ENCODE data around the gene FOXM1.
"Not testable (repeated sequence)": the region's sequence is repeated elsewhere in the genome, so short reads cannot be mapped to it uniquely, and the experiment has no call there.

FOXM1 gene

DNA sequence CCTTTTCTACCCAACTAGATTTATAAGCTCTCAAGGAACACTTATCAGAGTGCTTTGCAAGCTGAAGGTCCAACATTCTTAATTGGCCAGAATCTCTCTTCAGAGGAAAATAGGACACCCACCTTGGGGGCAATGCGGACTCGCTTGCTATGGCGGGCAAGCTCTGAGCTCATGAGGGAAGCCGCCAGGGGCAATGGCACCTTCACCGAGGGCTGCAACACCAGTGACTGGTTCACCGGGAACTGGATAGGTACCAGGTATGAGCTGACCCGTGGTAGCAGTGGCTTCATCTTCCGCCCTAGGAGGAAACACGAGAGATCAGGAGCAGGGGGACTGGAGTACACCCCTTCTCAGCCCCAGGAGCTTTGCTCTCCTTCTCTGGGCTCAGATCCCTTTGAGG lies 12.8 kb downstream of the FOXM1 start:
- in situ Hi-C loops (cut with MboI; ENCODE audit: low sequenced_read_pairs, unreplicated experiment), result loop anchor here (25.0 kb wide), 1 partner anchor 173 kb away; no protein-coding TSS in a partner anchor
- TF ChIP-seq CTCF (IDR thresholded peaks at IDR 0.05; ENCODE audit: borderline replicate concordance, control extremely low read depth, extremely low read depth, insufficient read depth, missing control alignments), result no peak
- DNase-seq (ENCODE audit: low spot score), result no peak

DNA sequence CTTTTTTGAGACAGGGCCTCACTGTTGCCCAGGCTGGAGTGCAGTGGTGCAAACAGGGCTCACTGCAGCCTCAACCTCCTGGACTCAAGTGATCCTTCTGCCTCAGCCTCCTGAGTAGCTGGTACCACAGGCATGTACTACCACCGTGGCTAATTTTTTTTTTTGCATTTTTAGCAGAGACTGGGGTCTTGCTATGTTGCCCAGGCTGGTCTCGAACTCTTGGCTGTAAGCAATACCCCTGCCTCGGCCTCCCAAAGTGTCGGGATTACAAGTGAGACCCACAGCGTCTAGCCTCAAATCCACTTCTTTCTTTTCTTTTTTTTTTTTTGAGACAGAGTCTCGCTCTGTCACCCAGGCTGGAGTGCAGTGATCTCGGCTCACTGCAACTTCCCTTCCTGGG lies 13.6 kb downstream of the FOXM1 start:
- in situ Hi-C loops (cut with MboI; ENCODE audit: low sequenced_read_pairs, unreplicated experiment), result loop anchor here (25.0 kb wide), 1 partner anchor 174 kb away; no protein-coding TSS in a partner anchor
- not testable (repeated sequence) for DNase-seq (ENCODE audit: low spot score)

DNA sequence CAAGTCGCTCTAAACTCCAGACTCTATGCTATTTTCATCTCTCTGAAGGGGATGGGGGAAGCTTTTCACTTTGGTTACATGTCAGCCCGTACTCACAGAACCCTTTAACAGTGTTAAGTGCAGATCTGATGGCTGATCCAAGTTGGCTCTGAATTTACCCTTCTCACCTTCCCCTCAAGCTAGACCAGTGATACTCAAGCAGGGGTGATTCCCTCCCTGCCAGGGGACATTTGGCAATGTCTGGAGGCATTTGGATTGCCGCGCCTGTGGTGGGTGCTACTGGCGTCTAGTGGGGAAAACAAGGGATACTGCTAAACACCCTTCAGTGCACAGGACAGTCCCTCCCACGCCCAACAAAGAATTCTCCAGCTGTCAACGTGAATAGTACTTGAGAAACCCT lies 14.1 kb downstream of the FOXM1 start:
- DNase-seq (ENCODE audit: low spot score), result no peak
- TF ChIP-seq CTCF (IDR thresholded peaks at IDR 0.05; ENCODE audit: borderline replicate concordance, control extremely low read depth, extremely low read depth, insufficient read depth, missing control alignments), result no peak
- in situ Hi-C loops (cut with MboI; ENCODE audit: low sequenced_read_pairs, unreplicated experiment), result loop anchor here (25.0 kb wide), 1 partner anchor 174 kb away; no protein-coding TSS in a partner anchor

GRCh38 chr12:2860170-2860569 lies 16.8 kb downstream of the FOXM1 start:
- in situ Hi-C loops (cut with MboI; ENCODE audit: low sequenced_read_pairs, unreplicated experiment), result loop anchor here (25.0 kb wide), 1 partner anchor 177 kb away; no protein-coding TSS in a partner anchor
- no peak for DNase-seq (ENCODE audit: low spot score)
- TF ChIP-seq CTCF (IDR thresholded peaks at IDR 0.05; ENCODE audit: borderline replicate concordance, control extremely low read depth, extremely low read depth, insufficient read depth, missing control alignments), result no peak

DNA sequence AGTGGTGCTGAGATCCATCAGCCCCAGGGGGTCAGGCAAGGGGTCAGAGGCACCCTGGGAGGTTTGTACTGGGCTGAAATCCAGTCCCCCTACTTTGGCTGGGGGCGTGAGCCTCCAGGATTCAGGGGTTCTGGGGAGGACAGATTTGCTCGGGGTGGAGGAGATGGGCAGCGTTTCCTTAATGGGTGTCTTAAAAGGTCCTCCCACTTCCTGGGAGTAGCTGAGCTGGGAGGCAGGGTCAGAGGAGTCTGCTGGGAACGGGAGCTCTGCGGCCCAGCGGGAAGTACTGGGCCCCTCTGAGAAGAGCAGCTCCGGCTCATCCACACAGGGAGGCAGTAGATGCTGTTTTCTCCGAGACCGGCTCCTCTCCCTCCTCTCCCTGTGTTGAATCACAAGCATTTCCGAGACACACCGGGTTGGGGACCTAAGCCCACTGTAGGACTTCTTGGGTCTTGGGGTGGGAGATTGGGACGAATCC lies 18.0 kb downstream of the FOXM1 start:
- in situ Hi-C loops (cut with MboI; ENCODE audit: low sequenced_read_pairs, unreplicated experiment), result loop anchor here (25.0 kb wide), 1 partner anchor 178 kb away; no protein-coding TSS in a partner anchor
- TF ChIP-seq CTCF (IDR thresholded peaks at IDR 0.05; ENCODE audit: borderline replicate concordance, control extremely low read depth, extremely low read depth, insufficient read depth, missing control alignments), result no peak
- DNase-seq (ENCODE audit: low spot score), result no peak

DNA sequence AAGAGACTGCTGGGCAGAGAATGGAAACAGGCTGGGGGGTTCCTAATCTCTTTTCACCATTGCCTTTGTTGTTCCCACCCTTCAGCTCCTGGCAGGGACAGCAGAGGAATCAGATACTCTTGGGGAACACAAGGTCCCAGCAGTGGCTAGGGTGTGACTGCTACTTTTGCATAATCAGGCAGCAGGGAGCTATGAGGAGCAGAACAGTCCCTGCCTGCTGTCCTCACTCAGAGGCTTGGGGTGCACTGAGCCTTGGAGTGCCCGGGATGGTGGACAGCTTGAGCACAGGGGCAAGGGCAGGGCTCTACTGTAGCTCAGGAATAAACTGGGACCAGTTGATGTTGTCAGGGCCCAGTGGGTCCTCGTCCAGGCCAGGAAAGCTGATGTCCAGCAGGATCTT lies 18.6 kb downstream of the FOXM1 start:
- in situ Hi-C loops (cut with MboI; ENCODE audit: low sequenced_read_pairs, unreplicated experiment), result loop anchor here (25.0 kb wide), 1 partner anchor 179 kb away; no protein-coding TSS in a partner anchor
- TF ChIP-seq CTCF (IDR thresholded peaks at IDR 0.05; ENCODE audit: borderline replicate concordance, control extremely low read depth, extremely low read depth, insufficient read depth, missing control alignments), result no peak
- DNase-seq (ENCODE audit: low spot score), result no peak

- no peak for TF ChIP-seq CTCF (IDR thresholded peaks at IDR 0.05; ENCODE audit: borderline replicate concordance, control extremely low read depth, extremely low read depth, insufficient read depth, missing control alignments)
- in situ Hi-C loops (cut with MboI; ENCODE audit: low sequenced_read_pairs, unreplicated experiment), result loop anchor here (25.0 kb wide), 1 partner anchor 180 kb away; no protein-coding TSS in a partner anchor
- DNase-seq (ENCODE audit: low spot score), result no peak
These were observed 19.4 kb downstream of the FOXM1 start for GRCh38 chr12:2857576-2857975.
